ENCODE measurements around the gene FAM240A. TPM values are rescaled to one million over a fixed set of nuclear protein-coding genes. Genes with fewer than 3 reads are reported as not detected.

FAM240A gene
- total RNA-seq, 1 donor from 2014 or later, result not detected

DNA sequence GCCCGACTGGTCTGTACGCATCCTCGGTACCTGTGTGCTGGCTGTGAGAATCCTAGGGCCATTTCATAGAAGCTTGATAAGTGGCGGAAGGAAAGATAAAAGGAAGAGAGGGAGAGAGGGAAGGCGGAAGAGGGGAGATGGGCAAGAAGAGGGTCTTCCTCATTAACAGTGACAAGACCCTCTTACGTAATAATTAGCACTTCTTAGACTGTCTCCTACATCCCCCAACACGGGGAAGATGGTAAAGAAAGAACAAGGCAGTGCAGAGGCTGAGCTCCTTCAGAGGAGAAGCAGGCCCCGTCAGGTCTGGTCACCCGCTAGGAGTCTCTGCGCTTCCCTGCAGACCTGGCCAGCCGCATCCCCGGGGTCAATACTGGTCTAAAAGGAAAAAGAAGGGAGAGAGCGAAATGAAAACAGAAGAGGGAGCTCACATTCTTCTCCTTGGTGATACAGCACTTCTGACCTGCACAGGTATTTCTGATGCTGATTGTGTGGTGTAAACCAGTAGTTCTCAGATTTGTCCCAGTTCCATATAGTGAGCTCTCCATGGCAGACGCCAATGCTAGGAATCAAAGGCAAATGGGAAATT is 19.0 kb upstream of the FAM240A start:
- Mint-ChIP-seq H3K27me3 (ENCODE audit: unreplicated experiment) (no peaks in the 10 kb centered on the region), H3K27ac (ENCODE audit: unreplicated experiment) (no peak overlapping the region), H3K9me3 (ENCODE audit: unreplicated experiment) (no peaks in the 10 kb centered on the region), H3K4me1 (ENCODE audit: low read depth, unreplicated experiment) (no peaks in the 10 kb centered on the region), H3K4me3 (ENCODE audit: unreplicated experiment) (no peak overlapping the region), H3K36me3 (ENCODE audit: unreplicated experiment) (peaks cover 13% of the 10 kb centered on the region)
- DNase-seq, result no peak
- TF ChIP-seq, protein P1, sequence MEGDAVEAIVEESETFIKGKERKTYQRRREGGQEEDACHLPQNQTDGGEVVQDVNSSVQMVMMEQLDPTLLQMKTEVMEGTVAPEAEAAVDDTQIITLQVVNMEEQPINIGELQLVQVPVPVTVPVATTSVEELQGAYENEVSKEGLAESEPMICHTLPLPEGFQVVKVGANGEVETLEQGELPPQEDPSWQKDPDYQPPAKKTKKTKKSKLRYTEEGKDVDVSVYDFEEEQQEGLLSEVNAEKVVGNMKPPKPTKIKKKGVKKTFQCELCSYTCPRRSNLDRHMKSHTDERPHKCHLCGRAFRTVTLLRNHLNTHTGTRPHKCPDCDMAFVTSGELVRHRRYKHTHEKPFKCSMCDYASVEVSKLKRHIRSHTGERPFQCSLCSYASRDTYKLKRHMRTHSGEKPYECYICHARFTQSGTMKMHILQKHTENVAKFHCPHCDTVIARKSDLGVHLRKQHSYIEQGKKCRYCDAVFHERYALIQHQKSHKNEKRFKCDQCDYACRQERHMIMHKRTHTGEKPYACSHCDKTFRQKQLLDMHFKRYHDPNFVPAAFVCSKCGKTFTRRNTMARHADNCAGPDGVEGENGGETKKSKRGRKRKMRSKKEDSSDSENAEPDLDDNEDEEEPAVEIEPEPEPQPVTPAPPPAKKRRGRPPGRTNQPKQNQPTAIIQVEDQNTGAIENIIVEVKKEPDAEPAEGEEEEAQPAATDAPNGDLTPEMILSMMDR (IDR thresholded peaks at IDR 0.05; ENCODE audit: partially characterized antibody, unreplicated experiment), result no peak

DNA sequence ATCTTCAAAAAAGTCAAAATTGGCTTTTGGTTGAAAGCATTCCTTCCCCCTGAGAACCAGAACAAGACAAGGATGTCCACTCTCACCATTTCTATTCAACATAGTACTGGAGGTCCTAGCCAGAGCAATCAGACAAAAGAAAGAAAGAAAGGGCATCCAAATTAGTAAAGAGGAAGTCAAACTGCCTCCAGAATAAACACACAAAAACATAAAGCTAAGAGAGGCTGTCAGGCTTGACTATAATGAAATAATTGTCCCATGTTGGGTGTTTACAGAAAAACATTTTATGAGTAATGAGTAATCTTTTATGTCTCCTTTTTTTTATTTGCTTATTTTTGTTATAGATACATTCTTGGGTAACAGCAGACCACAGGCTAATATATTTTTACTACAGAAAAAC is 18.3 kb upstream of the FAM240A start:
- H3K27ac Mint-ChIP-seq (ENCODE audit: unreplicated experiment), result no peak overlapping the region
- no peaks in the 10 kb centered on the region for H3K9me3 Mint-ChIP-seq (ENCODE audit: unreplicated experiment)
- no peaks in the 10 kb centered on the region for H3K27me3 Mint-ChIP-seq (ENCODE audit: unreplicated experiment)
- no peak overlapping the region for H3K4me3 Mint-ChIP-seq (ENCODE audit: unreplicated experiment)
- peaks cover 13% of the 10 kb centered on the region for H3K36me3 Mint-ChIP-seq (ENCODE audit: unreplicated experiment)
- no peaks in the 10 kb centered on the region for H3K4me1 Mint-ChIP-seq (ENCODE audit: low read depth, unreplicated experiment)
- TF ChIP-seq, protein P1 (IDR thresholded peaks at IDR 0.05; ENCODE audit: partially characterized antibody, unreplicated experiment), result no peak
- DNase-seq, result no peak

DNA sequence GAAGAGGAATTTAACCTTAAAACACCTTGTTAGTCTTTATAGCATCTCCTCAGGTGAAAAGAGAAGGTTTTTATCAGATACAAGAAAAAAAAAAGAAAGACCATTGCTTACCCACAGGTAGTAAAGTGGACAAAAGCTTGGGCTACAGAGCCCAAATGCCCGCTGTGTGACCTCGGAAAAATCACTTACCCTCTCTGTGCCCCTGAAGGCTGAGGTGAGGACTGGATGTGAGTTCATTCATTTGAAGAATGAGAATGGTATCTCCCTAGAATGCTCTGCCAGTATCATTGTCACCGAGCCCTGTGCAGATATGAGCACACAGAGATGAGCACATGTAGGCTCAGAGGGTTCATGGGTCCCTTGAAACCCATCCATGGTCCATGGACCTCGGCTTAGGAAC is 17.6 kb upstream of the FAM240A start:
- TF ChIP-seq, protein P1 (IDR thresholded peaks at IDR 0.05; ENCODE audit: partially characterized antibody, unreplicated experiment), result no peak
- Mint-ChIP-seq H3K9me3 (ENCODE audit: unreplicated experiment) (no peaks in the 10 kb centered on the region), H3K27ac (ENCODE audit: unreplicated experiment) (no peak overlapping the region), H3K4me3 (ENCODE audit: unreplicated experiment) (no peak overlapping the region), H3K27me3 (ENCODE audit: unreplicated experiment) (no peaks in the 10 kb centered on the region), H3K4me1 (ENCODE audit: low read depth, unreplicated experiment) (no peaks in the 10 kb centered on the region), H3K36me3 (ENCODE audit: unreplicated experiment) (peaks cover 13% of the 10 kb centered on the region)
- no peak for DNase-seq

DNA sequence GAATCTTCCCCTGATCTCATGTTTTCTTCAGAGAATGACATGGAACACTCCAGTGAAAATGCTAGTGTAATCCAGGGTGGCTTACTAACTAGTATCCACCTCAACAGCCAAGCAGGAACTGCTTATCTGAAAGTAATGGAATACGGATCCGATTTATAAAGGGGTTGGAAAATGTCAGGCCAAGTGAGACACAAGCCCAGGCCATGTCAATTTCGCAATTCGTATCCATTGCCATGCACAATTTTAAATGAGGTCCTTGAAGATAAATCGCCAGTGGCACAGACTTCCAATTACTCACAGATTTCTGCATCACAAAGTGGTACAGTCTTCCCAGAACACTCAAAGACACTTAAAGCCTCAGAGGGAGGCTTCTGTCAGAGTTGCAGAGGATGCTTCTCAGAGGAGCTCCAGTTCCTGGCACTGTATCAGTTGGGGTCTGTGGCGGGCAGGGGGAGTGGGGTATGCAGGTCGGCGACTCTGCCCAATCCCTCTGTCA is 16.5 kb upstream of the FAM240A start:
- DNase-seq, result no peak
- no peaks in the 10 kb centered on the region for H3K4me1 Mint-ChIP-seq (ENCODE audit: low read depth, unreplicated experiment)
- TF ChIP-seq, protein P1 (IDR thresholded peaks at IDR 0.05; ENCODE audit: partially characterized antibody, unreplicated experiment), result no peak
- H3K27ac Mint-ChIP-seq (ENCODE audit: unreplicated experiment), result no peak overlapping the region
- H3K27me3 Mint-ChIP-seq (ENCODE audit: unreplicated experiment), result no peaks in the 10 kb centered on the region
- H3K4me3 Mint-ChIP-seq (ENCODE audit: unreplicated experiment), result no peak overlapping the region
- peaks cover 13% of the 10 kb centered on the region for H3K36me3 Mint-ChIP-seq (ENCODE audit: unreplicated experiment)
- H3K9me3 Mint-ChIP-seq (ENCODE audit: unreplicated experiment), result no peaks in the 10 kb centered on the region

DNA sequence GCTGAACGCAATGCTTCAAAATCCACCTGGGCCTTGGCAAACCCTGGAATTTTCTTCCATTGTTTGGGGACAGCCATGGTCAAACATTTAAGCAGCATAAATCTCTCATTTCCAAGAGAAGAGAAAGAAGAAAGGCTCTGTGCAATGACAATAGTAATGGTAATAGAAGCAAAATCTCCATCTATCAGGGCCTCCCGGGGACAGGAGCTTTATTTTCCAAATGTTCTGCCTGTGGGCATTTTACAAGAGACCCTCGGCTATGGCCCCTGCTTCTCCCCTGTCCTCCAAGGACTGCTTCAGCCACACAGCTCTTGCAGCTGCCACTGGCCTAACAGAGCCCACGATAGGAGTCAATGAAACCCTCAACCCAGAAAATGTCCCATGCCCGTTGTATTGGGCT is 12.7 kb upstream of the FAM240A start:
- DNase-seq, result no peak
- Mint-ChIP-seq H3K27ac (ENCODE audit: unreplicated experiment) (no peak overlapping the region), H3K4me3 (ENCODE audit: unreplicated experiment) (no peak overlapping the region), H3K9me3 (ENCODE audit: unreplicated experiment) (no peaks in the 10 kb centered on the region), H3K4me1 (ENCODE audit: low read depth, unreplicated experiment) (no peaks in the 10 kb centered on the region), H3K36me3 (ENCODE audit: unreplicated experiment) (no peaks in the 10 kb centered on the region), H3K27me3 (ENCODE audit: unreplicated experiment) (no peaks in the 10 kb centered on the region)
- TF ChIP-seq, protein P1 (IDR thresholded peaks at IDR 0.05; ENCODE audit: partially characterized antibody, unreplicated experiment), result no peak

Data from glutamatergic neuron (in vitro differentiated cells).